Stimulated activated memory B cell treated with anti-CD40 and anti-IgM and Interleukin-4, amounts not matched to agents 10 μg/mL and 1 μg/mL and 100 μg/mL, for 72 hours (primary cell): Measurements from ENCODE around the gene EPN3.
A peak's percentile ranks its signal among the peaks of the same experiment; 100 is the strongest.

Experiments used
- ATAC-seq: fragments of 150-1000 bp; cut with Tn5 transposase; 2 replicates; pipeline ENCODE4 v1.10.0; 2021
- H3K27ac Mint-ChIP-seq: one replicate; pipeline ENCODE4 v1.8.0; 2022; ENCODE audit warnings: mild to moderate bottlenecking, mixed read lengths
- H3K27me3 Mint-ChIP-seq: one replicate; pipeline ENCODE4 v1.8.0; 2022; ENCODE audit warnings: mixed read lengths
- H3K36me3 Mint-ChIP-seq: one replicate; pipeline ENCODE4 v1.8.0; 2022; ENCODE audit warnings: mixed read lengths
- H3K4me1 Mint-ChIP-seq: one replicate; pipeline ENCODE4 v1.8.0; 2022; ENCODE audit warnings: mixed read lengths
- H3K4me3 Mint-ChIP-seq: one replicate; pipeline ENCODE4 v1.8.0; 2022; ENCODE audit warnings: mild to moderate bottlenecking, moderate library complexity, mixed read lengths
- H3K9me3 Mint-ChIP-seq: one replicate; pipeline ENCODE4 v1.8.0; 2022; ENCODE audit warnings: mixed read lengths

The EPN3 gene

GRCh38 chr17:50537721-50538548, 5.4 kb downstream of the EPN3 start:
- ATAC-seq, result no peak

GRCh38 chr17:50538549-50539410, 6.2 kb downstream of the EPN3 start:
- Mint-ChIP-seq H3K27me3 (peaks cover 31% of the 10 kb centered on the region), H3K9me3 (no peaks in the 10 kb centered on the region), H3K4me1 (peaks cover 32% of the 10 kb centered on the region), H3K4me3 (no peak overlapping the region), H3K27ac (no peak overlapping the region), H3K36me3 (no peaks in the 10 kb centered on the region)
- ATAC-seq, result no peak

More at GRCh38 chr17:50537721-50538548, 5.4 kb downstream of the EPN3 start:
- Mint-ChIP-seq H3K4me3 (no peak overlapping the region), H3K9me3 (no peaks in the 10 kb centered on the region), H3K4me1 (peaks cover 40% of the 10 kb centered on the region), H3K36me3 (no peaks in the 10 kb centered on the region), H3K27ac (no peak overlapping the region), H3K27me3 (peaks cover 38% of the 10 kb centered on the region)

- ATAC-seq, result no peak
- H3K27ac Mint-ChIP-seq, result no peak overlapping the region
- no peaks in the 10 kb centered on the region for H3K36me3 Mint-ChIP-seq
- H3K9me3 Mint-ChIP-seq, result no peaks in the 10 kb centered on the region
- no peak overlapping the region for H3K4me3 Mint-ChIP-seq
- H3K27me3 Mint-ChIP-seq, result peaks cover 30% of the 10 kb centered on the region
- H3K4me1 Mint-ChIP-seq, result peaks cover 27% of the 10 kb centered on the region
These were observed 7.4 kb downstream of the EPN3 start for GRCh38 chr17:50539762-50540559.

GRCh38 chr17:50540560-50541401, 8.2 kb downstream of the EPN3 start:
- no peaks in the 10 kb centered on the region for H3K36me3 Mint-ChIP-seq
- no peak for ATAC-seq
- H3K4me1 Mint-ChIP-seq, result peaks cover 27% of the 10 kb centered on the region
- peak overlapping the region; percentile 81 for H3K4me3 Mint-ChIP-seq
- H3K9me3 Mint-ChIP-seq, result no peaks in the 10 kb centered on the region
- H3K27ac Mint-ChIP-seq, result peak overlapping the region; percentile 81
- peaks cover 22% of the 10 kb centered on the region for H3K27me3 Mint-ChIP-seq

- Mint-ChIP-seq H3K4me1 (peaks cover 30% of the 10 kb centered on the region), H3K9me3 (no peaks in the 10 kb centered on the region), H3K36me3 (no peaks in the 10 kb centered on the region), H3K27ac (peak overlapping the region; percentile 81), H3K27me3 (peaks cover 16% of the 10 kb centered on the region), H3K4me3 (peak overlapping the region; percentile 81)
- no peak for ATAC-seq
These were observed 8.8 kb downstream of the EPN3 start for GRCh38 chr17:50541402-50541715.

GRCh38 chr17:50541716-50542688, 9.5 kb downstream of the EPN3 start:
- H3K27me3 Mint-ChIP-seq, result peaks cover 13% of the 10 kb centered on the region
- peak overlapping the region; percentile 81 for H3K4me3 Mint-ChIP-seq
- H3K36me3 Mint-ChIP-seq, result no peaks in the 10 kb centered on the region
- peak overlapping the region; percentile 81 for H3K27ac Mint-ChIP-seq
- H3K9me3 Mint-ChIP-seq, result no peaks in the 10 kb centered on the region
- peaks cover 36% of the 10 kb centered on the region for H3K4me1 Mint-ChIP-seq
- peak; percentile 90 for ATAC-seq

GRCh38 chr17:50542795-50543774, 10.6 kb downstream of the EPN3 start:
- H3K27ac Mint-ChIP-seq, result peak overlapping the region; percentile 81
- peaks cover 13% of the 10 kb centered on the region for H3K27me3 Mint-ChIP-seq
- H3K4me1 Mint-ChIP-seq, result peaks cover 45% of the 10 kb centered on the region
- ATAC-seq, result no peak
- peak overlapping the region; percentile 81 for H3K4me3 Mint-ChIP-seq
- no peaks in the 10 kb centered on the region for H3K9me3 Mint-ChIP-seq
- H3K36me3 Mint-ChIP-seq, result no peaks in the 10 kb centered on the region

- peaks cover 13% of the 10 kb centered on the region for H3K27me3 Mint-ChIP-seq
- peaks cover 36% of the 10 kb centered on the region for H3K4me1 Mint-ChIP-seq
- H3K9me3 Mint-ChIP-seq, result no peaks in the 10 kb centered on the region
- ATAC-seq, result no peak
- H3K36me3 Mint-ChIP-seq, result peaks cover 1% of the 10 kb centered on the region
- H3K4me3 Mint-ChIP-seq, result no peak overlapping the region
- H3K27ac Mint-ChIP-seq, result no peak overlapping the region
These were observed 12.0 kb downstream of the EPN3 start for GRCh38 chr17:50544516-50544915.

- Mint-ChIP-seq H3K36me3 (peaks cover 9% of the 10 kb centered on the region), H3K27ac (no peak overlapping the region), H3K4me1 (peaks cover 36% of the 10 kb centered on the region), H3K4me3 (no peak overlapping the region), H3K27me3 (peaks cover 13% of the 10 kb centered on the region), H3K9me3 (no peaks in the 10 kb centered on the region)
- ATAC-seq, result no peak
These were observed 12.8 kb downstream of the EPN3 start for GRCh38 chr17:50545311-50545710.

GRCh38 chr17:50546701-50547034, 14.1 kb downstream of the EPN3 start:
- no peaks in the 10 kb centered on the region for H3K9me3 Mint-ChIP-seq
- H3K27me3 Mint-ChIP-seq, result peaks cover 13% of the 10 kb centered on the region
- H3K27ac Mint-ChIP-seq, result peak overlapping the region; percentile 83
- H3K4me1 Mint-ChIP-seq, result peaks cover 29% of the 10 kb centered on the region
- ATAC-seq, result no peak
- peak overlapping the region; percentile 83 for H3K4me3 Mint-ChIP-seq
- peaks cover 13% of the 10 kb centered on the region for H3K36me3 Mint-ChIP-seq

- Mint-ChIP-seq H3K27me3 (peaks cover 13% of the 10 kb centered on the region), H3K27ac (peak within 1 kb of the TSS; percentile 83), H3K4me1 (peaks cover 26% of the 10 kb centered on the region), H3K9me3 (no peaks in the 10 kb centered on the region), H3K36me3 (peaks cover 14% of the 10 kb centered on the region), H3K4me3 (peak within 1 kb of the TSS; percentile 83)
- ATAC-seq, result peak; percentile 93
These were observed 14.7 kb downstream of the EPN3 start, which contains the start of gene SPATA20 for GRCh38 chr17:50547035-50547735. SPATA20 (plus strand) TSS chr17:50547174; CDS start chr17:50547209, 35 bp downstream.

- no peak for ATAC-seq
- Mint-ChIP-seq H3K27ac (peak overlapping the region; percentile 83), H3K4me1 (peaks cover 26% of the 10 kb centered on the region), H3K27me3 (peaks cover 13% of the 10 kb centered on the region), H3K4me3 (peak overlapping the region; percentile 83), H3K9me3 (no peaks in the 10 kb centered on the region), H3K36me3 (peaks cover 19% of the 10 kb centered on the region)
These were observed 15.2 kb downstream of the EPN3 start for GRCh38 chr17:50547736-50548083.
